22Rv1 (cell line): ENCODE measurements around the gene CAMTA1.

ENCODE experiments used
- CTCF ChIP-seq: fragments of 450-650 bp; IDR thresholded peaks from 2 replicates; pipeline ENCODE4 v1.5.1; 2017; ENCODE audit warnings: mild to moderate bottlenecking
- ZFX ChIP-seq: fragments of 450-650 bp; IDR thresholded peaks from 2 replicates; pipeline ENCODE4 v1.6.1; 2017; ENCODE audit warnings: antibody characterized with exemption, borderline replicate concordance

- no peak for TF ChIP-seq CTCF
- no peak for TF ChIP-seq ZFX
Measured at GRCh38 chr1:7047866-7048265, 262.6 kb downstream of the CAMTA1 start.
